A549 (cell line): ENCODE measurements around the gene VANGL1.

Experiments
- EHMT2 ChIP-seq: fragments of 200-600 bp; sonication (generic); IDR thresholded peaks from 2 replicates; pipeline ENCODE4 v1.6.1; 2016; ENCODE audit warnings: antibody characterized with exemption, low read depth, mild to moderate bottlenecking, moderate library complexity
- MAZ ChIP-seq: fragments of 150-350 bp; IDR thresholded peaks from 2 replicates; pipeline ENCODE4 v1.6.1; 2014; ENCODE audit warnings: antibody characterized with exemption, low read depth, low read length, borderline replicate concordance

- TF ChIP-seq EHMT2 (no peak), MAZ (no peak)
Measured at GRCh38 chr1:115677182-115677555, 35.4 kb downstream of the VANGL1 start.
